ENCODE results near the gene NOX5. TPM values are rescaled to one million over a fixed set of nuclear protein-coding genes. Genes with fewer than 3 reads are reported as not detected.

NOX5 gene
- total RNA-seq, 1 donor from 2014 or later, result not detected

- Mint-ChIP-seq H3K4me1 (ENCODE audit: low read depth) (no peaks in the 10 kb centered on the region), H3K27me3 (no peaks in the 10 kb centered on the region), H3K36me3 (ENCODE audit: insufficient read depth) (no peaks in the 10 kb centered on the region), H3K27ac (no peak overlapping the region), H3K9me3 (ENCODE audit: low read depth) (no peaks in the 10 kb centered on the region), H3K4me3 (ENCODE audit: low read depth) (no peak overlapping the region)
- no peak for DNase-seq (ENCODE audit: low spot score, unreplicated experiment)
- TF ChIP-seq CTCF (IDR thresholded peaks at IDR 0.05; ENCODE audit: unreplicated experiment), result no peak
Measured at GRCh38 chr15:68983961-68984481, 30.5 kb upstream of the NOX5 start.

GRCh38 chr15:68984586-68984985, 29.9 kb upstream of the NOX5 start:
- DNase-seq (ENCODE audit: low spot score, unreplicated experiment), result no peak
- H3K27me3 Mint-ChIP-seq, result no peaks in the 10 kb centered on the region
- H3K4me3 Mint-ChIP-seq (ENCODE audit: low read depth), result no peak overlapping the region
- no peak for TF ChIP-seq CTCF (IDR thresholded peaks at IDR 0.05; ENCODE audit: unreplicated experiment)
- no peak overlapping the region for H3K27ac Mint-ChIP-seq
- H3K4me1 Mint-ChIP-seq (ENCODE audit: low read depth), result no peaks in the 10 kb centered on the region
- no peaks in the 10 kb centered on the region for H3K9me3 Mint-ChIP-seq (ENCODE audit: low read depth)
- H3K36me3 Mint-ChIP-seq (ENCODE audit: insufficient read depth), result no peaks in the 10 kb centered on the region

- no peak for TF ChIP-seq CTCF (IDR thresholded peaks at IDR 0.05; ENCODE audit: unreplicated experiment)
- Mint-ChIP-seq H3K9me3 (ENCODE audit: low read depth) (no peaks in the 10 kb centered on the region), H3K27me3 (no peaks in the 10 kb centered on the region), H3K27ac (no peak overlapping the region), H3K36me3 (ENCODE audit: insufficient read depth) (no peaks in the 10 kb centered on the region), H3K4me3 (ENCODE audit: low read depth) (no peak overlapping the region), H3K4me1 (ENCODE audit: low read depth) (no peaks in the 10 kb centered on the region)
- DNase-seq (ENCODE audit: low spot score, unreplicated experiment), result no peak
Measured at GRCh38 chr15:68985361-68985891, 29.1 kb upstream of the NOX5 start.

GRCh38 chr15:68986322-68986721, 28.2 kb upstream of the NOX5 start:
- H3K4me1 Mint-ChIP-seq (ENCODE audit: low read depth), result peaks cover 6% of the 10 kb centered on the region
- peaks cover 4% of the 10 kb centered on the region for H3K27me3 Mint-ChIP-seq

GRCh38 chr15:68987120-68987519, 27.4 kb upstream of the NOX5 start:
- Mint-ChIP-seq H3K4me1 (ENCODE audit: low read depth) (peaks cover 12% of the 10 kb centered on the region), H3K4me3 (ENCODE audit: low read depth) (no peak overlapping the region), H3K36me3 (ENCODE audit: insufficient read depth) (no peaks in the 10 kb centered on the region), H3K9me3 (ENCODE audit: low read depth) (no peaks in the 10 kb centered on the region), H3K27ac (no peak overlapping the region), H3K27me3 (peaks cover 4% of the 10 kb centered on the region)
- no peak for DNase-seq (ENCODE audit: low spot score, unreplicated experiment)
- no peak for TF ChIP-seq CTCF (IDR thresholded peaks at IDR 0.05; ENCODE audit: unreplicated experiment)

More at GRCh38 chr15:68986322-68986721, 28.2 kb upstream of the NOX5 start:
- no peaks in the 10 kb centered on the region for H3K36me3 Mint-ChIP-seq (ENCODE audit: insufficient read depth)
- H3K27ac Mint-ChIP-seq, result no peak overlapping the region
- no peak for TF ChIP-seq CTCF (IDR thresholded peaks at IDR 0.05; ENCODE audit: unreplicated experiment)
- no peaks in the 10 kb centered on the region for H3K9me3 Mint-ChIP-seq (ENCODE audit: low read depth)
- DNase-seq (ENCODE audit: low spot score, unreplicated experiment), result no peak
- no peak overlapping the region for H3K4me3 Mint-ChIP-seq (ENCODE audit: low read depth)
